H1 (cell line): ENCODE measurements around the gene SMARCA5. TPM values are rescaled to one million over a fixed set of nuclear protein-coding genes. Genes with fewer than 3 reads are reported as not detected.

Source experiments
- GABPA ChIP-seq: IDR thresholded peaks from 2 replicates; pipeline ENCODE4 v1.6.1; 2011; ENCODE audit warnings: mild to moderate bottlenecking, low read length, moderate library complexity, borderline replicate concordance; ENCODE audit not compliant: insufficient read depth
- SAP30 ChIP-seq: fragments of 300-600 bp; sonication (generic); IDR thresholded peaks from 2 replicates; pipeline ENCODE4 v1.7.1; 2012; ENCODE audit warnings: low read length, moderate library complexity, mild to moderate bottlenecking, inconsistent platforms; ENCODE audit not compliant: insufficient read depth, insufficient replicate concordance
- SP1 ChIP-seq: IDR thresholded peaks from 2 replicates; pipeline ENCODE4 v1.6.1; 2011; ENCODE audit warnings: low read depth, low read length
- SRF ChIP-seq: IDR thresholded peaks from 2 replicates; pipeline ENCODE4 v1.6.1; 2011; ENCODE audit warnings: mild to moderate bottlenecking, low read depth, low read length, moderate library complexity
- TEAD4 ChIP-seq: IDR thresholded peaks from 2 replicates; pipeline ENCODE4 v1.6.1; 2012; ENCODE audit warnings: low read depth, low read length, inconsistent platforms, mixed read lengths
- polyA plus RNA-seq, 7 experiments: library from polyadenylated mRNA; depleted of rRNA in 3 of 7; stranded (reverse) in 5 of 7; unstranded in 2 of 7; fragments of >200 nt in 5 of 7; fragments of 200-250 nt in 2 of 7; gene quantifications; 1 replicate in 5 of 7; 2 replicates in 1 of 7; 4 replicates in 1 of 7; pipeline versions ENCODE4 v1.2.1 to v1.2.3, GENCODE V29; 2011 to 2013; ENCODE audit warnings: missing spikeins in 2 of 7, mixed read lengths in 2 of 7
- total RNA-seq: library from RNA; stranded (reverse); fragmentation: NEBNext Ultra II Directional; extraction: Animal tissue kit (Norgen Biotek cat#: 25700); gene quantifications from 2 replicates; pipeline ENCODE4 v1.2.1, GENCODE V29; 2021

SMARCA5 gene
- total and polyA plus RNA-seq, 2 of the 8 experiments (the other 6 are each of a cell fraction or from before 2014, with no cell fraction given), result 13.9 to 112 TPM

GRCh38 chr4:143506031-143506430, 7.5 kb upstream of the SMARCA5 start (continued):
- no peak for TF ChIP-seq SP1
- no peak for TF ChIP-seq TEAD4
- TF ChIP-seq SAP30, result no peak
- TF ChIP-seq GABPA, result no peak
- no peak for TF ChIP-seq SRF
- TF ChIP-seq, all 59 proteins: peak for 0
